Measurements from ENCODE around the gene MYOZ2.

MYOZ2 gene

GRCh38 chr4:119212234-119212963 is 76.8 kb downstream of the MYOZ2 start, which contains the start of gene USP53:
Gene USP53, plus strand, starts transcription at chr4:119212713. Its CDS starts 27,047 bp downstream, at chr4:119239760.
- H3K27ac ChIP-seq (ENCODE audit: low read length), result no peak within 1 kb of the TSS
- H3K36me3 ChIP-seq (ENCODE audit: control insufficient read depth, insufficient read depth, low read length), result no peaks in the 10 kb centered on the region
- H3K9me3 ChIP-seq (ENCODE audit: control insufficient read depth, insufficient read depth, low read length), result no peaks in the 10 kb centered on the region
- WGBS (ENCODE audit: insufficient coverage, insufficient read length), result no CpG with 5 or more reads among the region's 55 CpGs
- peak; percentile 92 for DNase-seq (ENCODE audit: low read depth, low spot score)
- peaks cover 3% of the 10 kb centered on the region; the same call in 1 of the 2 replicates for H3K4me1 ChIP-seq (ENCODE audit: control insufficient read depth, insufficient read depth, low read length)
- no peaks in the 10 kb centered on the region for H3K27me3 ChIP-seq (ENCODE audit: control insufficient read depth, insufficient read depth, low read length)
- H3K4me3 ChIP-seq (ENCODE audit: low read length), result peak within 1 kb of the TSS; percentile 68

- H3K9me3 ChIP-seq (ENCODE audit: control insufficient read depth, insufficient read depth, low read length), result no peaks in the 10 kb centered on the region
- no peak overlapping the region for H3K27ac ChIP-seq (ENCODE audit: low read length)
- peak overlapping the region; percentile 65 for H3K4me3 ChIP-seq (ENCODE audit: low read length)
- peaks cover 3% of the 10 kb centered on the region; the same call in 1 of the 2 replicates for H3K4me1 ChIP-seq (ENCODE audit: control insufficient read depth, insufficient read depth, low read length)
- peak; percentile 74 for DNase-seq (ENCODE audit: low read depth, low spot score)
- H3K27me3 ChIP-seq (ENCODE audit: control insufficient read depth, insufficient read depth, low read length), result no peaks in the 10 kb centered on the region
- no CpG with 5 or more reads among the region's 24 CpGs for WGBS (ENCODE audit: insufficient coverage, insufficient read length)
- H3K36me3 ChIP-seq (ENCODE audit: control insufficient read depth, insufficient read depth, low read length), result no peaks in the 10 kb centered on the region
Observed at GRCh38 chr4:119212964-119213606, 77.5 kb downstream of the MYOZ2 start.

- Histone ChIP-seq H3K27ac (ENCODE audit: low read length) (no peak overlapping the region), H3K27me3 (ENCODE audit: control insufficient read depth, insufficient read depth, low read length) (no peaks in the 10 kb centered on the region), H3K9me3 (ENCODE audit: control insufficient read depth, insufficient read depth, low read length) (no peaks in the 10 kb centered on the region), H3K4me3 (ENCODE audit: low read length) (no peak overlapping the region), H3K4me1 (ENCODE audit: control insufficient read depth, insufficient read depth, low read length) (no peaks in the 10 kb centered on the region), H3K36me3 (ENCODE audit: control insufficient read depth, insufficient read depth, low read length) (no peaks in the 10 kb centered on the region)
- no CpG with 5 or more reads among the region's 1 CpG for WGBS (ENCODE audit: insufficient coverage, insufficient read length)
- DNase-seq (ENCODE audit: low read depth, low spot score), result no peak
Observed at GRCh38 chr4:119218093-119218492, 82.5 kb downstream of the MYOZ2 start.

- H3K4me1 ChIP-seq (ENCODE audit: control insufficient read depth, insufficient read depth, low read length), result no peaks in the 10 kb centered on the region
- H3K9me3 ChIP-seq (ENCODE audit: control insufficient read depth, insufficient read depth, low read length), result no peaks in the 10 kb centered on the region
- H3K27ac ChIP-seq (ENCODE audit: low read length), result no peak overlapping the region
- no peak for DNase-seq (ENCODE audit: low read depth, low spot score)
- WGBS (ENCODE audit: insufficient coverage, insufficient read length), result no CpG with 5 or more reads among the region's 4 CpGs
- H3K27me3 ChIP-seq (ENCODE audit: control insufficient read depth, insufficient read depth, low read length), result no peaks in the 10 kb centered on the region
- no peak overlapping the region for H3K4me3 ChIP-seq (ENCODE audit: low read length)
- no peaks in the 10 kb centered on the region for H3K36me3 ChIP-seq (ENCODE audit: control insufficient read depth, insufficient read depth, low read length)
Observed at GRCh38 chr4:119221412-119221811, 85.8 kb downstream of the MYOZ2 start.

- Histone ChIP-seq H3K9me3 (ENCODE audit: control insufficient read depth, insufficient read depth, low read length) (no peaks in the 10 kb centered on the region), H3K36me3 (ENCODE audit: control insufficient read depth, insufficient read depth, low read length) (no peaks in the 10 kb centered on the region), H3K4me1 (ENCODE audit: control insufficient read depth, insufficient read depth, low read length) (no peaks in the 10 kb centered on the region), H3K27me3 (ENCODE audit: control insufficient read depth, insufficient read depth, low read length) (no peaks in the 10 kb centered on the region), H3K4me3 (ENCODE audit: low read length) (no peak overlapping the region), H3K27ac (ENCODE audit: low read length) (no peak overlapping the region)
- no peak for DNase-seq (ENCODE audit: low read depth, low spot score)
Observed at GRCh38 chr4:119227690-119228089, 92.1 kb downstream of the MYOZ2 start.

- Histone ChIP-seq H3K4me1 (ENCODE audit: control insufficient read depth, insufficient read depth, low read length) (no peaks in the 10 kb centered on the region), H3K27ac (ENCODE audit: low read length) (no peak overlapping the region), H3K36me3 (ENCODE audit: control insufficient read depth, insufficient read depth, low read length) (no peaks in the 10 kb centered on the region)
Observed at GRCh38 chr4:119228406-119228805, 92.8 kb downstream of the MYOZ2 start.

GRCh38 chr4:119229908-119230687 is 94.5 kb downstream of the MYOZ2 start:
- Histone ChIP-seq H3K27me3 (ENCODE audit: control insufficient read depth, insufficient read depth, low read length) (no peaks in the 10 kb centered on the region), H3K4me1 (ENCODE audit: control insufficient read depth, insufficient read depth, low read length) (no peaks in the 10 kb centered on the region), H3K36me3 (ENCODE audit: control insufficient read depth, insufficient read depth, low read length) (no peaks in the 10 kb centered on the region), H3K27ac (ENCODE audit: low read length) (no peak overlapping the region), H3K9me3 (ENCODE audit: control insufficient read depth, insufficient read depth, low read length) (no peaks in the 10 kb centered on the region), H3K4me3 (ENCODE audit: low read length) (no peak overlapping the region)
- no CpG with 5 or more reads among the region's 4 CpGs for WGBS (ENCODE audit: insufficient coverage, insufficient read length)
- DNase-seq (ENCODE audit: low read depth, low spot score), result no peak

More at GRCh38 chr4:119228406-119228805, 92.8 kb downstream of the MYOZ2 start:
- DNase-seq (ENCODE audit: low read depth, low spot score), result no peak
- WGBS (ENCODE audit: insufficient coverage, insufficient read length), result no CpG with 5 or more reads among the region's 3 CpGs
- no peak overlapping the region for H3K4me3 ChIP-seq (ENCODE audit: low read length)
- no peaks in the 10 kb centered on the region for H3K27me3 ChIP-seq (ENCODE audit: control insufficient read depth, insufficient read depth, low read length)
- no peaks in the 10 kb centered on the region for H3K9me3 ChIP-seq (ENCODE audit: control insufficient read depth, insufficient read depth, low read length)

- no CpG with 5 or more reads among the region's 3 CpGs for WGBS (ENCODE audit: insufficient coverage, insufficient read length)
- no peaks in the 10 kb centered on the region for H3K36me3 ChIP-seq (ENCODE audit: control insufficient read depth, insufficient read depth, low read length)
- DNase-seq (ENCODE audit: low read depth, low spot score), result no peak
Observed at GRCh38 chr4:119231491-119231890, 95.9 kb downstream of the MYOZ2 start.

GRCh38 chr4:119232286-119232685 is 96.7 kb downstream of the MYOZ2 start:
- H3K27ac ChIP-seq (ENCODE audit: low read length), result no peak overlapping the region
- no peak overlapping the region for H3K4me3 ChIP-seq (ENCODE audit: low read length)
- DNase-seq (ENCODE audit: low read depth, low spot score), result no peak
- H3K27me3 ChIP-seq (ENCODE audit: control insufficient read depth, insufficient read depth, low read length), result no peaks in the 10 kb centered on the region
- no CpG with 5 or more reads among the region's 1 CpG for WGBS (ENCODE audit: insufficient coverage, insufficient read length)
- H3K9me3 ChIP-seq (ENCODE audit: control insufficient read depth, insufficient read depth, low read length), result no peaks in the 10 kb centered on the region
- no peaks in the 10 kb centered on the region for H3K36me3 ChIP-seq (ENCODE audit: control insufficient read depth, insufficient read depth, low read length)
- H3K4me1 ChIP-seq (ENCODE audit: control insufficient read depth, insufficient read depth, low read length), result no peaks in the 10 kb centered on the region

More at GRCh38 chr4:119231491-119231890, 95.9 kb downstream of the MYOZ2 start:
- H3K4me3 ChIP-seq (ENCODE audit: low read length), result no peak overlapping the region
- H3K9me3 ChIP-seq (ENCODE audit: control insufficient read depth, insufficient read depth, low read length), result no peaks in the 10 kb centered on the region
- no peaks in the 10 kb centered on the region for H3K4me1 ChIP-seq (ENCODE audit: control insufficient read depth, insufficient read depth, low read length)
- no peaks in the 10 kb centered on the region for H3K27me3 ChIP-seq (ENCODE audit: control insufficient read depth, insufficient read depth, low read length)
- H3K27ac ChIP-seq (ENCODE audit: low read length), result no peak overlapping the region

GRCh38 chr4:119233191-119233590 is 97.6 kb downstream of the MYOZ2 start:
- no peaks in the 10 kb centered on the region for H3K36me3 ChIP-seq (ENCODE audit: control insufficient read depth, insufficient read depth, low read length)
- no peaks in the 10 kb centered on the region for H3K9me3 ChIP-seq (ENCODE audit: control insufficient read depth, insufficient read depth, low read length)
- DNase-seq (ENCODE audit: low read depth, low spot score), result no peak
- no peaks in the 10 kb centered on the region for H3K27me3 ChIP-seq (ENCODE audit: control insufficient read depth, insufficient read depth, low read length)
- H3K4me3 ChIP-seq (ENCODE audit: low read length), result no peak overlapping the region
- no peak overlapping the region for H3K27ac ChIP-seq (ENCODE audit: low read length)
- H3K4me1 ChIP-seq (ENCODE audit: control insufficient read depth, insufficient read depth, low read length), result no peaks in the 10 kb centered on the region
